ENCODE results near the gene CALHM4. TPM values are rescaled to one million over a fixed set of nuclear protein-coding genes. Genes with fewer than 3 reads are reported as not detected.
A peak's percentile ranks its signal among the peaks of the same experiment; 100 is the strongest.

Gene CALHM4
- total RNA-seq, 2 experiments from 2014 or later: not detected

GRCh38 chr6:116528780-116529179 lies 24.8 kb upstream of the CALHM4 start:
- Mint-ChIP-seq H3K27ac (no peak overlapping the region), H3K36me3 (ENCODE audit: low read depth) (no peaks in the 10 kb centered on the region), H3K4me3 (no peak overlapping the region), H3K27me3 (peaks cover 26% of the 10 kb centered on the region), H3K9me3 (no peaks in the 10 kb centered on the region), H3K4me1 (no peaks in the 10 kb centered on the region)
- no peak for DNase-seq
- POLR2A ChIA-PET: no interaction called here
- CTCF ChIA-PET: no interaction called here

GRCh38 chr6:116529466-116530290 lies 23.9 kb upstream of the CALHM4 start:
- no peaks in the 10 kb centered on the region for H3K36me3 Mint-ChIP-seq (ENCODE audit: low read depth)
- POLR2A ChIA-PET: no interaction called here
- CTCF ChIA-PET: no interaction called here
- no peak for DNase-seq
- H3K27me3 Mint-ChIP-seq: peaks cover 26% of the 10 kb centered on the region
- H3K9me3 Mint-ChIP-seq: no peaks in the 10 kb centered on the region
- no peaks in the 10 kb centered on the region for H3K4me1 Mint-ChIP-seq
- H3K27ac Mint-ChIP-seq: no peak overlapping the region
- no peak overlapping the region for H3K4me3 Mint-ChIP-seq

- peaks cover 28% of the 10 kb centered on the region for H3K27me3 Mint-ChIP-seq
- no peak overlapping the region for H3K4me3 Mint-ChIP-seq
- H3K4me1 Mint-ChIP-seq: no peaks in the 10 kb centered on the region
- ChIA-PET POLR2A (no interaction called here), CTCF (interaction anchor here (0.7 to 0.8 kb wide), 2 partner anchors 85 to 242 kb away, joined by 3 read pairs; no protein-coding TSS in a partner anchor)
- no peak overlapping the region for H3K27ac Mint-ChIP-seq
- DNase-seq: no peak
- no peaks in the 10 kb centered on the region for H3K36me3 Mint-ChIP-seq (ENCODE audit: low read depth)
- no peaks in the 10 kb centered on the region for H3K9me3 Mint-ChIP-seq
Observed at GRCh38 chr6:116530436-116530835, 23.1 kb upstream of the CALHM4 start.

GRCh38 chr6:116531675-116532570 lies 21.6 kb upstream of the CALHM4 start:
- H3K27me3 Mint-ChIP-seq: peaks cover 28% of the 10 kb centered on the region
- CTCF ChIA-PET: interaction anchor here (1.0 to 4.5 kb wide), 7 partner anchors 8 to 314 kb away, joined by 3 to 60 read pairs (median 4); no protein-coding TSS in a partner anchor

GRCh38 chr6:116533233-116533957 lies 20.2 kb upstream of the CALHM4 start:
- Mint-ChIP-seq H3K4me3 (no peak overlapping the region), H3K36me3 (ENCODE audit: low read depth) (no peaks in the 10 kb centered on the region), H3K27me3 (peaks cover 24% of the 10 kb centered on the region), H3K4me1 (no peaks in the 10 kb centered on the region), H3K27ac (no peak overlapping the region), H3K9me3 (no peaks in the 10 kb centered on the region)
- ChIA-PET POLR2A (interaction anchor here (1.9 kb wide), 1 partner anchor 253 kb away, joined by 8 read pairs; the partner anchor contains the start of gene TSPYL1), CTCF (interaction anchor here (1.0 to 4.5 kb wide), 13 partner anchors 8 to 315 kb away, joined by 3 to 60 read pairs (median 4); no protein-coding TSS in a partner anchor)
- DNase-seq: no peak

More at GRCh38 chr6:116531675-116532570, 21.6 kb upstream of the CALHM4 start:
- peak; percentile 63 for DNase-seq
- Mint-ChIP-seq H3K4me1 (no peaks in the 10 kb centered on the region), H3K4me3 (no peak overlapping the region), H3K36me3 (ENCODE audit: low read depth) (no peaks in the 10 kb centered on the region), H3K9me3 (no peaks in the 10 kb centered on the region), H3K27ac (no peak overlapping the region)
- POLR2A ChIA-PET: no interaction called here

- Mint-ChIP-seq H3K4me1 (no peaks in the 10 kb centered on the region), H3K27me3 (peaks cover 21% of the 10 kb centered on the region), H3K9me3 (no peaks in the 10 kb centered on the region), H3K27ac (no peak overlapping the region), H3K4me3 (no peak overlapping the region), H3K36me3 (ENCODE audit: low read depth) (no peaks in the 10 kb centered on the region)
- POLR2A ChIA-PET: interaction anchor here (1.9 kb wide), 1 partner anchor 255 kb away, joined by 8 read pairs; the partner anchor contains the start of gene TSPYL1
- CTCF ChIA-PET: interaction anchor here (0.8 to 4.5 kb wide), 13 partner anchors 19 to 313 kb away, joined by 3 to 60 read pairs (median 5); partner anchors contain the start of genes CALHM4 and TSPYL1
- DNase-seq: no peak
Observed at GRCh38 chr6:116535109-116535508, 18.4 kb upstream of the CALHM4 start.

- Mint-ChIP-seq H3K4me3 (no peak overlapping the region), H3K27ac (no peak overlapping the region), H3K9me3 (no peaks in the 10 kb centered on the region), H3K36me3 (ENCODE audit: low read depth) (no peaks in the 10 kb centered on the region), H3K4me1 (no peaks in the 10 kb centered on the region), H3K27me3 (peaks cover 25% of the 10 kb centered on the region)
- DNase-seq: no peak
- ChIA-PET POLR2A (interaction anchor here (0.7 kb wide), 1 partner anchor 35 kb away, joined by 3 read pairs; the partner anchor contains the start of gene RWDD1), CTCF (interaction anchor here (0.9 to 4.5 kb wide), 7 partner anchors 18 to 267 kb away, joined by 3 to 60 read pairs (median 9); partner anchors contain the start of genes CALHM4 and TSPYL1)
Observed at GRCh38 chr6:116536216-116536621, 17.3 kb upstream of the CALHM4 start.

- ChIA-PET CTCF (interaction anchor here (0.9 to 2.1 kb wide), 5 partner anchors 9 to 325 kb away, joined by 3 to 10 read pairs (median 5); no protein-coding TSS in a partner anchor), POLR2A (interaction anchor here (0.9 kb wide), 2 partner anchors 29 to 30 kb away, joined by 3 read pairs; partner anchors contain the start of gene RWDD1)
- no peak overlapping the region for H3K27ac Mint-ChIP-seq
- peaks cover 40% of the 10 kb centered on the region for H3K27me3 Mint-ChIP-seq
- H3K4me1 Mint-ChIP-seq: no peaks in the 10 kb centered on the region
- H3K36me3 Mint-ChIP-seq (ENCODE audit: low read depth): no peaks in the 10 kb centered on the region
- H3K9me3 Mint-ChIP-seq: no peaks in the 10 kb centered on the region
- no peak overlapping the region for H3K4me3 Mint-ChIP-seq
- DNase-seq: no peak
Observed at GRCh38 chr6:116542426-116542825, 11.1 kb upstream of the CALHM4 start.

- ChIA-PET CTCF (interaction anchor here (1.6 kb wide), 1 partner anchor 274 kb away, joined by 5 read pairs; no protein-coding TSS in a partner anchor), POLR2A (interaction anchor here (0.9 kb wide), 1 partner anchor 29 kb away, joined by 3 read pairs; no protein-coding TSS in a partner anchor)
- H3K36me3 Mint-ChIP-seq (ENCODE audit: low read depth): no peaks in the 10 kb centered on the region
- H3K9me3 Mint-ChIP-seq: no peaks in the 10 kb centered on the region
- peaks cover 44% of the 10 kb centered on the region for H3K27me3 Mint-ChIP-seq
- DNase-seq: no peak
- no peaks in the 10 kb centered on the region for H3K4me1 Mint-ChIP-seq
- no peak overlapping the region for H3K4me3 Mint-ChIP-seq
- H3K27ac Mint-ChIP-seq: no peak overlapping the region
Observed at GRCh38 chr6:116543149-116543548, 10.4 kb upstream of the CALHM4 start.

GRCh38 chr6:116545651-116546050 lies 7.9 kb upstream of the CALHM4 start, which contains the start of gene TRAPPC3L:
TSS of gene TRAPPC3L (minus strand) at chr6:116545684. CDS start at chr6:116545514, 170 bp downstream.
- POLR2A ChIA-PET: no interaction called here
- CTCF ChIA-PET: interaction anchor here (1.2 kb wide), 1 partner anchor 258 kb away, joined by 3 read pairs; no protein-coding TSS in a partner anchor
- H3K4me3 Mint-ChIP-seq: no peak within 1 kb of the TSS
- no peak within 1 kb of the TSS for H3K27ac Mint-ChIP-seq
- no peak for DNase-seq
- H3K9me3 Mint-ChIP-seq: no peaks in the 10 kb centered on the region
- H3K4me1 Mint-ChIP-seq: no peaks in the 10 kb centered on the region
- H3K36me3 Mint-ChIP-seq (ENCODE audit: low read depth): no peaks in the 10 kb centered on the region
- peaks cover 40% of the 10 kb centered on the region for H3K27me3 Mint-ChIP-seq

- no peak for DNase-seq
- Mint-ChIP-seq H3K36me3 (ENCODE audit: low read depth) (no peaks in the 10 kb centered on the region), H3K4me3 (no peak overlapping the region), H3K9me3 (no peaks in the 10 kb centered on the region), H3K4me1 (no peaks in the 10 kb centered on the region), H3K27ac (no peak overlapping the region), H3K27me3 (peaks cover 41% of the 10 kb centered on the region)
- POLR2A ChIA-PET: no interaction called here
- CTCF ChIA-PET: interaction anchor here (1.0 kb wide), 1 partner anchor 24 kb away, joined by 3 read pairs; the partner anchor contains the start of gene RWDD1
Observed at GRCh38 chr6:116547358-116547757, 6.2 kb upstream of the CALHM4 start.

GRCh38 chr6:116550796-116551195 lies 2.8 kb upstream of the CALHM4 start:
- ChIA-PET CTCF (interaction anchor here (1.7 kb wide), 1 partner anchor 10 kb away, joined by 6 read pairs; no protein-coding TSS in a partner anchor), POLR2A (no interaction called here)
- H3K9me3 Mint-ChIP-seq: no peaks in the 10 kb centered on the region
- DNase-seq: no peak
- peaks cover 36% of the 10 kb centered on the region for H3K27me3 Mint-ChIP-seq
- H3K4me3 Mint-ChIP-seq: no peak overlapping the region
- H3K27ac Mint-ChIP-seq: no peak overlapping the region
- H3K36me3 Mint-ChIP-seq (ENCODE audit: low read depth): no peaks in the 10 kb centered on the region
- no peaks in the 10 kb centered on the region for H3K4me1 Mint-ChIP-seq
